ENCODE results near the gene CADPS2. TPM values are rescaled to one million over a fixed set of nuclear protein-coding genes. Genes with fewer than 3 reads are reported as not detected.

CADPS2 gene
- total and polyA plus RNA-seq, 2 of the 8 experiments (the other 6 are each of a cell fraction or from before 2014, with no cell fraction given), result 8.9 to 22.3 TPM

GRCh38 chr7:122752583-122752982, 133.7 kb downstream of the CADPS2 start:
- no peak overlapping the region for H3K4me2 ChIP-seq (ENCODE audit: insufficient read depth in 1 of 2, low read depth in 2 of 2, low read length in 2 of 2)
- TF ChIP-seq, protein P1, sequence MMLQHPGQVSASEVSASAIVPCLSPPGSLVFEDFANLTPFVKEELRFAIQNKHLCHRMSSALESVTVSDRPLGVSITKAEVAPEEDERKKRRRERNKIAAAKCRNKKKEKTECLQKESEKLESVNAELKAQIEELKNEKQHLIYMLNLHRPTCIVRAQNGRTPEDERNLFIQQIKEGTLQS (IDR thresholded peaks at IDR 0.05; ENCODE audit: insufficient read depth, low read depth, low read length), result no peak
- no peak for TF ChIP-seq BACH1 (IDR thresholded peaks at IDR 0.05; ENCODE audit: low read length)
- TF ChIP-seq MAX (IDR thresholded peaks at IDR 0.05), result no peak
- no peak for TF ChIP-seq ZNF274 (IDR thresholded peaks at IDR 0.05; ENCODE audit: borderline replicate concordance, extremely low read depth, low read length)
- TF ChIP-seq ASH2L (IDR thresholded peaks at IDR 0.05; ENCODE audit: low read length), result no peak
- no peak for TF ChIP-seq YY1 (IDR thresholded peaks at IDR 0.05; ENCODE audit: low read depth, low read length)
- no peak for TF ChIP-seq JUN (IDR thresholded peaks at IDR 0.05; ENCODE audit: low read depth, low read length)
- TF ChIP-seq TAF1 (IDR thresholded peaks at IDR 0.05; ENCODE audit: low read depth, low read length), result no peak
- no peak for TF ChIP-seq POU5F1 (IDR thresholded peaks at IDR 0.05; ENCODE audit: low read depth, low read length)
- no peak for TF ChIP-seq CBX5 (IDR thresholded peaks at IDR 0.05; ENCODE audit: low read depth, low read length)
- no peak for TF ChIP-seq TBP (IDR thresholded peaks at IDR 0.05; ENCODE audit: low read depth, low read length)
- no peak for TF ChIP-seq GABPA (IDR thresholded peaks at IDR 0.05; ENCODE audit: borderline replicate concordance, insufficient read depth, low read length)
- TF ChIP-seq BRCA1 (IDR thresholded peaks at IDR 0.05; ENCODE audit: low read depth, low read length), result no peak
- no peak for TF ChIP-seq CEBPB (IDR thresholded peaks at IDR 0.05; ENCODE audit: low read depth, low read length)
- TF ChIP-seq PHF8 (conservative IDR thresholded peaks at IDR 0.05; ENCODE audit: low read depth, low read length), result no peak

More at GRCh38 chr7:122752583-122752982, 133.7 kb downstream of the CADPS2 start:
- H2BK120ac ChIP-seq (replicated peaks; ENCODE audit: low read depth, low read length), result no peak overlapping the region
- no peak overlapping the region for H3K14ac ChIP-seq (ENCODE audit: insufficient read length)
- H2BK15ac ChIP-seq (ENCODE audit: low read length), result no peak overlapping the region
- H3K56ac ChIP-seq (replicated peaks; ENCODE audit: insufficient read length, low read depth, low read length), result no peak overlapping the region
- no peak overlapping the region for H4K8ac ChIP-seq (ENCODE audit: extremely low read depth, insufficient read depth, low read length)
- FAIRE-seq (no peak), DNase-seq (ENCODE audit: low read depth in 1 of 2, low spot score in 2 of 2) (no peak)
- H3K23ac ChIP-seq (ENCODE audit: insufficient read length), result no peak overlapping the region
- H3K4ac ChIP-seq (replicated peaks; ENCODE audit: insufficient read length, low read depth, low read length), result no peak overlapping the region
- H3K9ac ChIP-seq (replicated peaks in 1 of 4; ENCODE audit: extremely low read depth in 1 of 4, low read depth in 3 of 4, low read length in 3 of 4), result no peak overlapping the region
- H3K4me3 ChIP-seq (ENCODE audit: extremely low read depth in 1 of 4, insufficient read depth in 2 of 4, low read depth in 3 of 4, low read length in 4 of 4), result no peak overlapping the region
- no peaks in the 10 kb centered on the region for H3K36me3 ChIP-seq (ENCODE audit: control insufficient read depth in 2 of 4, insufficient read depth in 4 of 4, low read length in 3 of 4)
- no peak overlapping the region for H4K91ac ChIP-seq (replicated peaks; ENCODE audit: insufficient read length, low read length)
- no peak overlapping the region for H2BK5ac ChIP-seq (ENCODE audit: low read depth, low read length)
- no peak overlapping the region for H3K27ac ChIP-seq (ENCODE audit: low read depth, low read length)
- H3K9me3 ChIP-seq (ENCODE audit: insufficient read depth in 2 of 2, low read depth in 1 of 2, low read length in 1 of 2), result no peaks in the 10 kb centered on the region
- POLR2A ChIA-PET (ENCODE audit: partially characterized antibody), result no interaction called here
- no peak overlapping the region for H2AFZ ChIP-seq (ENCODE audit: low read length)
- H2BK12ac ChIP-seq (ENCODE audit: low read depth, low read length), result no peak overlapping the region
- peaks cover 0 to 4% (median 2%) of the 10 kb centered on the region in 4 experiments; a peak in 3 of 7 replicates for H3K4me1 ChIP-seq (replicated peaks in 1 of 4; ENCODE audit: control insufficient read depth in 3 of 4, insufficient read depth in 4 of 4, low read length in 3 of 4)
- H2BK20ac ChIP-seq (ENCODE audit: low read length), result no peak overlapping the region
- no peak overlapping the region for H3K18ac ChIP-seq (ENCODE audit: extremely low read depth, low read length)
- no peak overlapping the region for H2AK5ac ChIP-seq (ENCODE audit: low read depth, low read length)
- no peaks in the 10 kb centered on the region for H3K23me2 ChIP-seq (ENCODE audit: low read depth, low read length)
- CTCF ChIA-PET (ENCODE audit: partially characterized antibody), result interaction anchor here (0.6 kb wide), 1 partner anchor 184 kb away, joined by 3 read pairs; no protein-coding TSS in a partner anchor
- H3K27me3 ChIP-seq (replicated peaks in 1 of 4; ENCODE audit: control insufficient read depth in 3 of 4, extremely low read depth in 1 of 4, insufficient read depth in 3 of 4, low read length in 3 of 4), result no peaks in the 10 kb centered on the region
- no peaks in the 10 kb centered on the region for H3K79me2 ChIP-seq (ENCODE audit: control insufficient read depth in 1 of 2, insufficient read depth in 2 of 2, low read length in 2 of 2)
- no peaks in the 10 kb centered on the region for H3K79me1 ChIP-seq (ENCODE audit: low read depth, low read length)
- no peaks in the 10 kb centered on the region for H4K20me1 ChIP-seq (replicated peaks in 1 of 2; ENCODE audit: control insufficient read depth in 1 of 2, insufficient read depth in 2 of 2, low read length in 2 of 2)
- 100% methylated on average over 3 of the region's 3 CpGs; no CpG with 5 or more reads in 1 of the 2 experiments for WGBS, 2 experiments (ENCODE audit: extremely low coverage in 1 of 2, insufficient coverage in 1 of 2, insufficient read length in 1 of 2, insufficient replicate concordance in 2 of 2, low coverage in 1 of 2, low lambda C conversion rate in 2 of 2, missing lambda C conversion rate in 1 of 2)
- no peak overlapping the region for H4K5ac ChIP-seq (ENCODE audit: insufficient read length, low read depth, low read length)

All from H1 (cell line).